Panc1 (cell line): ENCODE results near the gene TEX35. TPM values are rescaled to one million over a fixed set of nuclear protein-coding genes. Genes with fewer than 3 reads are reported as not detected.

Source experiments
- ATAC-seq: fragments of 200-7000 bp; cut with Tn5 transposase; 2 replicates; pipeline ENCODE4 v1.9.1; 2020; ENCODE audit warnings: mild to moderate bottlenecking, moderate library complexity
- BruUV-seq: library from RNA; stranded (reverse); fragments of 400-500 nt; replicated peaks from 2 replicates; lab custom pipeline; 2021; lab: Mats Ljungman, UMichigan
- CTCF ChIA-PET: fragments of 300-600 bp; sonication (Branson Sonifier 250); formaldehyde crosslinking; loops from one replicate; lab custom pipeline; 2022; ENCODE audit warnings: antibody characterized with exemption; lab: Charles Lee
- POLR2A ChIA-PET: fragments of 300-600 bp; sonication (Branson Sonifier 250); formaldehyde crosslinking; loops from one replicate; lab custom pipeline; 2022; ENCODE audit warnings: antibody characterized with exemption; lab: Charles Lee
- DNase-seq: peaks from one replicate; pipeline ENCODE4 v3.0.0-alpha.2; 2010; ENCODE audit warnings: low read depth, low spot score
- H3K27ac ChIP-seq: 2 replicates; pipeline ENCODE4 v1.5.1; 2011; ENCODE audit warnings: mild to moderate bottlenecking, low read length, inconsistent platforms
- H3K27me3 ChIP-seq: fragments of 200-500 bp; sonication (Bioruptor generic); 2 replicates; pipeline ENCODE4 v1.6.0; 2014; ENCODE audit warnings: low read length, inconsistent platforms; ENCODE audit not compliant: control insufficient read depth, insufficient read depth
- H3K36me3 ChIP-seq: fragments of 200-500 bp; sonication (Bioruptor generic); 2 replicates; pipeline ENCODE4 v1.5.1; 2014; ENCODE audit warnings: inconsistent platforms, mild to moderate bottlenecking, low read length, moderate library complexity; ENCODE audit not compliant: control insufficient read depth, insufficient read depth
- H3K4me1 ChIP-seq: 2 replicates; pipeline ENCODE4 v1.5.1; 2011; ENCODE audit warnings: inconsistent platforms, mild to moderate bottlenecking, low read length, moderate library complexity; ENCODE audit not compliant: control insufficient read depth, insufficient read depth
- H3K4me3 ChIP-seq, 2 experiments: 2 replicates each; pipeline ENCODE4 v1.5.1; 2011 to 2012; ENCODE audit warnings: low read depth in 2 of 2, low read length in 2 of 2, mild to moderate bottlenecking in 2 of 2, inconsistent platforms in 1 of 2, moderate library complexity in 1 of 2
- H3K9me3 ChIP-seq: fragments of 200-500 bp; sonication (Bioruptor generic); 2 replicates; pipeline ENCODE4 v1.5.1; 2014; ENCODE audit warnings: low read depth, mild to moderate bottlenecking, inconsistent platforms, low read length, moderate library complexity; ENCODE audit not compliant: control insufficient read depth, insufficient read depth
- CTCF ChIP-seq: fragments of 450-650 bp; IDR thresholded peaks from 2 replicates; pipeline ENCODE4 v1.5.1; 2017; ENCODE audit warnings: mild to moderate bottlenecking
- POLR2AphosphoS5 ChIP-seq: IDR thresholded peaks from 2 replicates; pipeline ENCODE4 v1.6.1; 2012; ENCODE audit warnings: mild to moderate bottlenecking, low read depth, low read length, moderate library complexity
- REST ChIP-seq, 2 experiments: IDR thresholded peaks; 2 replicates each; pipeline ENCODE4 v1.6.1; 2011 to 2012; ENCODE audit warnings: low read depth in 2 of 2, control low read depth in 1 of 2, low read length in 1 of 2, mild to moderate bottlenecking in 1 of 2, moderate library complexity in 1 of 2; ENCODE audit not compliant: insufficient read depth in 1 of 2
- SIN3A ChIP-seq: IDR thresholded peaks from 2 replicates; pipeline ENCODE4 v1.6.1; 2012; ENCODE audit warnings: low read depth, mild to moderate bottlenecking, low read length, moderate library complexity, borderline replicate concordance; ENCODE audit not compliant: insufficient read depth
- TCF7L2 ChIP-seq: IDR thresholded peaks from 2 replicates; pipeline ENCODE4 v1.6.1; 2011; ENCODE audit warnings: mild to moderate bottlenecking, low read depth, low read length, inconsistent platforms
- in situ Hi-C: cut with HindIII; loops from 2 replicates; pipeline ENCODE4 v1.10.0; 2016; ENCODE audit warnings: low sequenced_read_pairs, low pct_unique_long_range_greater_than_20kb
- intact Hi-C: fragments of 100-400 bp; cut with micrococcal nuclease; formaldehyde crosslinking; loops from one replicate; pipeline ENCODE4 v1.10.0; 2022; ENCODE audit not compliant: unreplicated experiment
- total RNA-seq: library from RNA; stranded (reverse); gene quantifications from one replicate; pipeline ENCODE4 v1.2.1, GENCODE V29; 2021; ENCODE audit not compliant: unreplicated experiment

Gene TEX35
- total RNA-seq, 1 experiment from 2014 or later, result not detected

GRCh38 chr1:178565586-178565985 is 52.7 kb downstream of the TEX35 start:
- H3K27me3 ChIP-seq, result no peaks in the 10 kb centered on the region
- POLR2A ChIA-PET, result no interaction called here
- 0 out of 2 replicates have a peak, but pooled peaks cover 3% of the 10 kb centered on the region for H3K9me3 ChIP-seq
- in situ Hi-C loops (no loop called here), intact Hi-C loops (no loop called here)
- no peaks in the 10 kb centered on the region for H3K4me1 ChIP-seq
- TF ChIP-seq TCF7L2 (no peak), SIN3A (no peak), REST (IDR thresholded peaks at IDR 0.05; ENCODE audit: insufficient read depth in 1 of 2, low read depth in 2 of 2, low read length in 1 of 2) (no peak), CTCF (no peak), POLR2AphosphoS5 (no peak)
- BruUV-seq, result no TSS peak
- no peak for DNase-seq
- ATAC-seq, result no peak
- H3K36me3 ChIP-seq, result no peaks in the 10 kb centered on the region
- CTCF ChIA-PET, result no interaction called here
- H3K4me3 ChIP-seq, result no peak overlapping the region
- H3K27ac ChIP-seq, result no peak overlapping the region

- no TSS peak for BruUV-seq
- H3K4me3 ChIP-seq, result no peak overlapping the region
- ATAC-seq, result no peak
- 0 out of 2 replicates have a peak, but pooled peaks cover 3% of the 10 kb centered on the region for H3K9me3 ChIP-seq
- no peak for DNase-seq
- in situ Hi-C loops (no loop called here), intact Hi-C loops (no loop called here)
- H3K36me3 ChIP-seq, result no peaks in the 10 kb centered on the region
- TF ChIP-seq REST (IDR thresholded peaks at IDR 0.05; ENCODE audit: insufficient read depth in 1 of 2, low read depth in 2 of 2, low read length in 1 of 2), result no peak
- TF ChIP-seq SIN3A, result no peak
- TF ChIP-seq CTCF, result no peak
- no peak for TF ChIP-seq TCF7L2
- no peak for TF ChIP-seq POLR2AphosphoS5
- H3K4me1 ChIP-seq, result no peaks in the 10 kb centered on the region
- H3K27me3 ChIP-seq, result no peaks in the 10 kb centered on the region
- ChIA-PET POLR2A (no interaction called here), CTCF (no interaction called here)
- H3K27ac ChIP-seq, result no peak overlapping the region
These were observed 53.3 kb downstream of the TEX35 start for GRCh38 chr1:178566187-178566586.
